Measurements from ENCODE around the gene IL5.

DNA sequence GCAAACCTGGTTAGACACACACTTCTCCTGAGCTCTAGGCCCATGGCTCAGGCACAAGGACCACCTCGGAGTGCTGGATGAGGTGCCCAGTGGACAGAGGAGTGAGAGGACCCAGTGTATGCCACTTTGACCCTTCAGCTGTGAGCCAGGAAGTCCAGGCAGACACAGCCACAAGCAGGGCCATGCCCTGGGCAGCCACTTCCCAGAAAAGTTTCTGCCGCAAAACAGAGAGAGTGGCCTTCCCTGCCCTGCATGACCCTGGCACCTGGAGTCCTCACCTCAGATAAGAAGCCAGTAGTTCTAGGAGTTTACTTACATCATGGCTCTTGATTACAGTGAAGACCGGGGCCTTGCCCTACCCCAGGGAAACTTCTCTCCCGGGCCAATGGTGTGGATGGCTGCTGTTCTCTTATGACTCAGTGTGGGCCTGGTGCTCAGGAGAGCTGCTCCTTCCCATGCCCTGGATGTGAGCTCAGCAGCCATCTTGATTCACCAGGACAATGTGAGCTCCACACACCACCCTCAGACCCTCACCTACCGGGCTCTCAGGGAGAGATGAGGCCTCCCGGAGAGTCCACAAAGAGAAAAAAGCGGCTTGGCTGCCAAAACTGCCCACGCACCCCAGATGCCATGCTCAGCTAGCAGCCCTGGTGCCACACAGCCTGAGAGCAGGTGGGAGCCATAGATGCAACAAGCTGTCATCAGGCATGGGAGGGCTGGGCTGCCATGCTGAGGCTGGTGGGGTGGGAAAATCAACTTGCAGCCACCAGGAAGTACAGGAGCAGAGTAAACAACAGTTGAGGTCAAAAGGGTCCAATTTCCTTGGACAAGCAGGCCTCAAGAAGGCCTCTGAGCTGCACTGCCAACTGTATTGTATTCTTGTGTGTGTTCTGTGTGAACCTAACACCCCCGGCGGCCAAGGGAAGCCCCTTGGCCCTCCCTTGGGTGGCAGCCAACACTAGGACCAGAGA lies 41.1 kb downstream of the IL5 start:
- TF ChIP-seq, protein P1, sequence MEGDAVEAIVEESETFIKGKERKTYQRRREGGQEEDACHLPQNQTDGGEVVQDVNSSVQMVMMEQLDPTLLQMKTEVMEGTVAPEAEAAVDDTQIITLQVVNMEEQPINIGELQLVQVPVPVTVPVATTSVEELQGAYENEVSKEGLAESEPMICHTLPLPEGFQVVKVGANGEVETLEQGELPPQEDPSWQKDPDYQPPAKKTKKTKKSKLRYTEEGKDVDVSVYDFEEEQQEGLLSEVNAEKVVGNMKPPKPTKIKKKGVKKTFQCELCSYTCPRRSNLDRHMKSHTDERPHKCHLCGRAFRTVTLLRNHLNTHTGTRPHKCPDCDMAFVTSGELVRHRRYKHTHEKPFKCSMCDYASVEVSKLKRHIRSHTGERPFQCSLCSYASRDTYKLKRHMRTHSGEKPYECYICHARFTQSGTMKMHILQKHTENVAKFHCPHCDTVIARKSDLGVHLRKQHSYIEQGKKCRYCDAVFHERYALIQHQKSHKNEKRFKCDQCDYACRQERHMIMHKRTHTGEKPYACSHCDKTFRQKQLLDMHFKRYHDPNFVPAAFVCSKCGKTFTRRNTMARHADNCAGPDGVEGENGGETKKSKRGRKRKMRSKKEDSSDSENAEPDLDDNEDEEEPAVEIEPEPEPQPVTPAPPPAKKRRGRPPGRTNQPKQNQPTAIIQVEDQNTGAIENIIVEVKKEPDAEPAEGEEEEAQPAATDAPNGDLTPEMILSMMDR (conservative IDR thresholded peaks at IDR 0.05; ENCODE audit: low read depth in 2 of 2) = no peak
- no peak for TF ChIP-seq POLR2AphosphoS5 (IDR thresholded peaks at IDR 0.05; ENCODE audit: low read depth)
- TF ChIP-seq, protein P2, sequence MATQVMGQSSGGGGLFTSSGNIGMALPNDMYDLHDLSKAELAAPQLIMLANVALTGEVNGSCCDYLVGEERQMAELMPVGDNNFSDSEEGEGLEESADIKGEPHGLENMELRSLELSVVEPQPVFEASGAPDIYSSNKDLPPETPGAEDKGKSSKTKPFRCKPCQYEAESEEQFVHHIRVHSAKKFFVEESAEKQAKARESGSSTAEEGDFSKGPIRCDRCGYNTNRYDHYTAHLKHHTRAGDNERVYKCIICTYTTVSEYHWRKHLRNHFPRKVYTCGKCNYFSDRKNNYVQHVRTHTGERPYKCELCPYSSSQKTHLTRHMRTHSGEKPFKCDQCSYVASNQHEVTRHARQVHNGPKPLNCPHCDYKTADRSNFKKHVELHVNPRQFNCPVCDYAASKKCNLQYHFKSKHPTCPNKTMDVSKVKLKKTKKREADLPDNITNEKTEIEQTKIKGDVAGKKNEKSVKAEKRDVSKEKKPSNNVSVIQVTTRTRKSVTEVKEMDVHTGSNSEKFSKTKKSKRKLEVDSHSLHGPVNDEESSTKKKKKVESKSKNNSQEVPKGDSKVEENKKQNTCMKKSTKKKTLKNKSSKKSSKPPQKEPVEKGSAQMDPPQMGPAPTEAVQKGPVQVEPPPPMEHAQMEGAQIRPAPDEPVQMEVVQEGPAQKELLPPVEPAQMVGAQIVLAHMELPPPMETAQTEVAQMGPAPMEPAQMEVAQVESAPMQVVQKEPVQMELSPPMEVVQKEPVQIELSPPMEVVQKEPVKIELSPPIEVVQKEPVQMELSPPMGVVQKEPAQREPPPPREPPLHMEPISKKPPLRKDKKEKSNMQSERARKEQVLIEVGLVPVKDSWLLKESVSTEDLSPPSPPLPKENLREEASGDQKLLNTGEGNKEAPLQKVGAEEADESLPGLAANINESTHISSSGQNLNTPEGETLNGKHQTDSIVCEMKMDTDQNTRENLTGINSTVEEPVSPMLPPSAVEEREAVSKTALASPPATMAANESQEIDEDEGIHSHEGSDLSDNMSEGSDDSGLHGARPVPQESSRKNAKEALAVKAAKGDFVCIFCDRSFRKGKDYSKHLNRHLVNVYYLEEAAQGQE (IDR thresholded peaks at IDR 0.05; ENCODE audit: unreplicated experiment) = no peak
- TF ChIP-seq EZH2 (IDR thresholded peaks at IDR 0.05; ENCODE audit: low read depth, unreplicated experiment) = no peak
- no peak for TF ChIP-seq ZNF462 (CRISPR knock-in tag; IDR thresholded peaks at IDR 0.05)
- TF ChIP-seq CREB1 (CRISPR knock-in tag; IDR thresholded peaks at IDR 0.05; ENCODE audit: low read depth) = no peak
- no peak for TF ChIP-seq EZH2phosphoT487 (IDR thresholded peaks at IDR 0.05; ENCODE audit: unreplicated experiment)
- no peak for TF ChIP-seq JUNB (IDR thresholded peaks at IDR 0.05; ENCODE audit: unreplicated experiment)
- no peak for TF ChIP-seq ZNF114 (CRISPR knock-in tag; IDR thresholded peaks at IDR 0.05)
- TF ChIP-seq, protein P3, sequence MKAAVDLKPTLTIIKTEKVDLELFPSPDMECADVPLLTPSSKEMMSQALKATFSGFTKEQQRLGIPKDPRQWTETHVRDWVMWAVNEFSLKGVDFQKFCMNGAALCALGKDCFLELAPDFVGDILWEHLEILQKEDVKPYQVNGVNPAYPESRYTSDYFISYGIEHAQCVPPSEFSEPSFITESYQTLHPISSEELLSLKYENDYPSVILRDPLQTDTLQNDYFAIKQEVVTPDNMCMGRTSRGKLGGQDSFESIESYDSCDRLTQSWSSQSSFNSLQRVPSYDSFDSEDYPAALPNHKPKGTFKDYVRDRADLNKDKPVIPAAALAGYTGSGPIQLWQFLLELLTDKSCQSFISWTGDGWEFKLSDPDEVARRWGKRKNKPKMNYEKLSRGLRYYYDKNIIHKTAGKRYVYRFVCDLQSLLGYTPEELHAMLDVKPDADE (IDR thresholded peaks at IDR 0.05) = no peak
